Activated CD4-positive, alpha-beta T cell treated with anti-CD3 and anti-CD28 coated beads, Interleukin-2, amount 50 U/mL, for 4 hours (primary cell): Measurements from ENCODE around the gene NOL4L.
A peak's percentile ranks its signal among the peaks of the same experiment; 100 is the strongest.

Experiments used
- DNase-seq, 2 experiments: peaks; one replicate each; pipeline ENCODE4 v3.0.0-alpha.2; 2020

NOL4L gene, protein sequence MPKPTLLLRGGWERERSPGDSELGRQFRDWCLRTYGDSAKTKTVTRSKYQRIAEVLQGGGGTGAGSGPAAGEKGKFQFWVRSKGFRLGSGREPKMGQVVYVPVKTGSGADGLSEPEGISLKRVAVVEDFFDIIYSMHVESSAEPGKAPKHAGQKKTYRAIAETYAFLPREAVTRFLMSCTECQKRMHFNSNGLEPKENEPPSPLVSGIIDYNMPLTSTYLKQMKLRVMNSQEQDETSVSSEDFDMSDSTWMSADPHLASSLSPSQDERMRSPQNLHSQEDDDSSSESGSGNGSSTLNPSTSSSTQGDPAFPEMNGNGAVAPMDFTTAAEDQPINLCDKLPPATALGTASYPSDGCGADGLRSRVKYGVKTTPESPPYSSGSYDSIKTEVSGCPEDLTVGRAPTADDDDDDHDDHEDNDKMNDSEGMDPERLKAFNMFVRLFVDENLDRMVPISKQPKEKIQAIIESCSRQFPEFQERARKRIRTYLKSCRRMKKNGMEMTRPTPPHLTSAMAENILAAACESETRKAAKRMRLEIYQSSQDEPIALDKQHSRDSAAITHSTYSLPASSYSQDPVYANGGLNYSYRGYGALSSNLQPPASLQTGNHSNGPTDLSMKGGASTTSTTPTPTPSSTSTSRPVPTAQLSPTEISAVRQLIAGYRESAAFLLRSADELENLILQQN

DNA sequence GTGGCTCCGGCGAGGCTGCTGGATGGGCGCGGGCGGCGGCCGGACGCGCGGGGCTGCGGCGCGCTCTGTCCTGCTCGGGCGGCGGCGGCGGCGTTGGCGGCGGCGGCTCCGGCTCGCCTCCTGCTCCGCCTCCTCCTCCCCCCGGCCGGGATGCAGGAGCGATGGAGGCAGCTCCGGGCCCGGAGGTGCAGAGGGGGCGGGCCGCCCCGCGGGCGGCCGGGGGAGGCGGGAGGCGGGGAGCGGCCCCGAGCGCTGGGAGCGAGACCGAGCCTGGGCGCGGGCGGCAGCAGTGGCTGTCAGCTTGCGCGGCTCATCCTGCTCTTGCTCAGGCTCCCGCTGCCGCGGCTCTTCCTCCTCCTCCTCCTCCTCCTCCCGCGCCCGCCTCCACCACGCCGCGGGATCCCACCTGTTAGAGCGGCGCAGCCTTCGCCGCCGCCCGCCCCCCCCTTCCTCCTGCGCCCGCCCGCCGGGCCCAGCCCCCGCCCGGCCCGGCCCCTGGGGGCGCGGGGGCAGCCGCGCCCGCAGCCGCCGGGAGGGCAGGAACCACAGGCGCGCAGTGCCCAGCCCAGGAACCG is at the start of gene NOL4L:
NOL4L (minus strand) TSS at position 323 of the 575 bp plus-strand sequence. CDS start 443 bp downstream, outside the sequence.
- DNase-seq = peak; percentile 34 to 43

- no peak for DNase-seq
These were observed 49.1 kb upstream of the NOL4L start for GRCh38 chr20:32634041-32634805.

DNA sequence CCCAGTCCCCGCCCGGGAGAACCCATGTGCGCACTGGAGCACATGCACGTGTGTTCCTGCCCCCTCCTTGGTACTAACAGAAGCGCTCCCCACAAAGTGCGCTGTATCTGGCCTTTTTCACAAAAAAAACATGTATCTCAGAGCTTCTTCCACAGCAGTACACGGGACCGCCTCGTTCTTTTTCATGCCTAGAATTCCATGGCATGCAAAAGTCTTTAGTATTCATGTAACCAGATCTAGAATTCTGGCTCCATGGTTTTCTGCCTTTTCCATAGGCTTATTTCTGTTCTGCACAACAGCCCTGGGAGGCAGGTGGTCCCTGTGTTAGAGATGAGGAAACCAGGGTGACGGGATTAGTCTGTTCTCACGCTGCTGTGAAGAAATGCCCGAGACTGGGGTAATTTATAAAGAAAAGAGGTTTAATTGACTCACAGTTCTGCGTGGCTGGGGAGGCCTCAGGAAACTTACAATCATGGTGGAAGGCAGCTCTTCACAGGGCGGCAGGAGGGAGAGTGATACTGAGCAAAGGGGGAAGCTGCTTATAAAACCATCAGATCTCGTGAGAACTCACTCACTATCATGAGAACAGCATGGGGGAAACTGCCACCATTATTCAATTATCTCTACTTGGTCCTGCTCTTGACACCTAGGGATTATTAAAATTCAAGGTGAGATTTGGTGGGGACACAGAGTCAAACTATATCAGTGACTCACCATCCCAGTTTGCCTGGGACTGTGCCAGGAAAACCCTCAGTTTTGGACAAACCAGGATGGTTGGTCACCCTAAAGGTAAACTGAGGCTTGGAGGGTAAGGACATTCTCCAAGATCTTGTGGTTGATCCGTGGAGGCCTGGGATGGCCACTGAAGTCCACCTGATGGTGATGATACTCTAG is 47.6 kb upstream of the NOL4L start:
- DNase-seq = no peak

DNA sequence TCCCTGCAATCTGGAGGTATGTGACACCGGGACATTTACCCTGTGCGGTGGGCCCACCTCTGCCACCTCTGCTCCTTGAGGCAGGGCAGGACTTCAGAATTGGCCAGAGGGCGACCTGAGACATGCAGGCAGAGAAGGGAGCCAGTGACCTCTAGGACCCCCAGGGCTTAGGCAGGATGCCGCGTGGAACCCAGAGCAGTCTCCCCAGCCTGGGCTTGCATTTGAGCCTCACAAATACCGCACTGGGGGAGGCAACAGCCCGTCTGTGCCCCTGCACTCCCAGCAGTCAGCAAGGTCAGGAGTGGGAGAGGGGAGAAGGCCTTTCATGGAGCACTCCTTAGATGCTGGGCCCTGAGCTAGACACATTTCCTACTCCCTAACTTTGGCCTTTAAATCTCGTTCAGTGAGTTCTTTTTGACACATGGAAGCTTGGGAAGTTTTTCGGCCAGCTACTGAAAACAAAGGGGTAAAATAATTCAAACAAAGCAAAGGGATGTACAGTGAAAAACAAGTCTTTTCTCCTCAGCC is 46.9 kb upstream of the NOL4L start:
- DNase-seq = no peak

GRCh38 chr20:32629813-32630212 is 44.7 kb upstream of the NOL4L start:
- DNase-seq = no peak

- DNase-seq = no peak
These were observed 43.9 kb upstream of the NOL4L start for GRCh38 chr20:32628960-32629530.

GRCh38 chr20:32626859-32627636 is 41.9 kb upstream of the NOL4L start:
- no peak for DNase-seq

GRCh38 chr20:32626407-32626806 is 41.3 kb upstream of the NOL4L start:
- no peak for DNase-seq

DNA sequence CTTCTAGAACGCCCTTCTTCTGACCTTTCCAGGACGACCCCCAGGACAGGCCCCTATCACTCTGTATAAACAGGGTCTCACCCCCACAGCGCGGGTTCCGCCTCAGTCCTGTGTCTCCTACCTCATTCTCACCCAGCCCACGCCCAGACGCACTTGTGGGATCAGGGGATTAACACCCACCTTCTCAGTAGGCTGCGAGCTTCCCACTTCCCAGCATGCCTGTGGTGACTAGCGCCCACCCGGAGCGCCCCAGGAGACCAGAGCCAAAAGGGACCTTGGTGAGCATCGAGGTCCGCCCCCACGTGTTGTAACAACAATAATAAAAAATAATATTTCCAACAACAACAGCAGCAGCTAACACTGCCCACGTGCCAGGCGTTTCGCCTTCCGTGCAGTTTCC is 40.9 kb upstream of the NOL4L start:
- no peak for DNase-seq

DNA sequence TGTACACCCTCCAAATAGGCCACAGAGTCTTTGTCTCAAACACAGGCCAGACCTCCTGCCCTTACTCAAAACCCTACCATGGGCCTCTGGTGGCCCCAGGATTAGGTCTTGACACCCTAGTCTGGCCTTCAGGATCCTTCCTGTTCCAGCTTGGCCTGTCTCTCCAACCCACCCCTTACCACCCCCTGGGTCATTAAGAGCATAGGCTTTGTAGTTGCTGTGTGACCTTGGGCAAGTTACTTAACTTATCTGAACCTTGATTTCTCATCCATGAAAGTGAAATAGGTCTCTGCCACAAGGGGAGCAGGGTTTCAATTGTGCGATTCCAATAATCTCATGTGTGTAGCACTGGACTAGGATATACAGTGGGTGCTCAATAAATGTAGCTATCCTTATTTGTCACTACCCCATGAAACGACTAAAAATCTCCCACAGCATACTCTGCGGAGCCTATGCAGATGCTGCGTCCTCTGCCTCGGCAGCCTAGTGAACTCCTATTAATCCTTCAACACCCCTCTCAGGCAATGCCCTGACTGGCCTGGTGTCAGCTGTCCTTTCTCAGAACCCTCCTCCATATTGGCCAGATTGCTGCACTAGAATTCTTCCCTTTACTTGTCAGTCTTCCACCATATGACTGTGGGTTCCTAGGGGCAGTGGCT is 39.7 kb upstream of the NOL4L start:
- no peak for DNase-seq

- DNase-seq = no peak
These were observed 38.6 kb upstream of the NOL4L start for GRCh38 chr20:32623667-32624157.

DNA sequence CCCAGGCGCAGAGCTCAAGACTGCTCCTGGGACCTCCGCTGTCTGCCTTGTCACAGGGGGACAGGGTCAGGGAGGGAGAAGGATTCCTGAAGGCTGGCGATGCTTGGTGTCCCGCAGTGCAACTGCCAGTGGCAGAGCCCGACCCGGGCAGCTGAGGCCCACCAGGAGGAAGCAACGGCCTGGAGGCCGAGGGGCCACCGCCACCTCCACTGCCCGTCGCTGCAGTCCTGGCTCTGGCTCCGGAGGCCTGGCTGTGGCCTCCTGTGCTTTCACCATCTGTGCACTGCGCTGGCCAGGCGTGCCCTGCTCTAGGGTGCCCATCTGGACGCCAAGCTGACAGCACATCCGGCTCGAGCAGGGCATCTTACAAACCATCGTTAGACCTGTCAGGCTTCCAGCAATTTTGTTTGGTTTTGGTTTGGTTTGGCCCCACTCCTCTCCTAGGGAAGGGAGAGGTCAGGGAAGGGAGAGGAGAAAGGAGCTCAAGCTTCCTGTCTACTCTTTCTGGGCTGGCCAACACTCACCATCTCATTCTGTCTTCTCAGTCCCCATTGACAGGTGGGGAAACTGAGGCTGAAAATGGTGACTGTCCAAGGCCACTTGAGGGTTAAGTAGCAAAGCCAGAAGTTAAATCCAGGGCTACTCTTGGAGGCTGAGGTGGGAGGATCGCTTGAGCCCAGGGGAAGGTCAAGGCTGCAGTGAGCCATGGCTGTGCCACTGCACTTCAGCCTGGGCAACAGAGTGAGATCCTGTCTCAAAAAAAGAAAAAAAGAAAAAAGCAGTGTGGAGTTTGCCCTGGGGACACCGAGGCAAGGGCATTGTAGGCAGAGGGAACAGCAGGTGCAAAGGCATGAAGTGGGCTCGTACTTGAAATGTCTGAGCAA is 37.7 kb upstream of the NOL4L start:
- no peak for DNase-seq

DNA sequence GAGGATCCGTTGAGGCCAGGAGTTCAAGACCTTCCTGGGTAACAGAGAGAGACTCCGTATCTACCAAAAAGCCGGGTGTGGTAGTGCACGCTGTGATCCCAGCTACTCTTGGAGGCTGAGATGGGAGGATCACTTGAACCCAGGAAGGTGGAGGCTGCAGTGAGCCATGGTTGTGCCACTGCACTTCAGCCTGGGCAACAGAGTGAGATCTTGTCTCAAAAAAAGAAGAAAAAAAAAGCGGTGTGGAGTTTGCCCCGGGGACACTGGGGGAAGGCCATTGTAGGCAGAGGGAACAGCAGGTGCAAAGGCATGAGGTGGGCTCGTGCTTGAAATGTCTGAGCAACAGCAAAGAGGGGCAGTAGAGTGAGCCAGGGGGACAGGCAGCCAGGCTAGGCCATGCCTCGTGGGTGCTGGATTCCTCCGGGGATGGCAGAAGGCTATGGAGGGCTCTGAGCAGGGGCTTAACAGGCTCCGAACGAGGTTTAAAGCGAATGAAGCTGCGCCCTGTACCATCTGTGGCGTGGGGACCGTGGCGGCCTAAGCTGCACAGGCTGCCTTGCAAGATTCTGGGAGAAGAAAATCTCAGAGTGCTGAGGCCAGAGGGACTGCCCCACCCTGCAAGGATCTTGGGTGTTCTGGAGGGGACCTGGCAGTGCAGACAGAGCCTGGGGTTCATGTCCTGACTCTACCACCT is 36.9 kb upstream of the NOL4L start:
- DNase-seq = no peak

- DNase-seq = no peak
These were observed 36.1 kb upstream of the NOL4L start for GRCh38 chr20:32621071-32621890.

DNA sequence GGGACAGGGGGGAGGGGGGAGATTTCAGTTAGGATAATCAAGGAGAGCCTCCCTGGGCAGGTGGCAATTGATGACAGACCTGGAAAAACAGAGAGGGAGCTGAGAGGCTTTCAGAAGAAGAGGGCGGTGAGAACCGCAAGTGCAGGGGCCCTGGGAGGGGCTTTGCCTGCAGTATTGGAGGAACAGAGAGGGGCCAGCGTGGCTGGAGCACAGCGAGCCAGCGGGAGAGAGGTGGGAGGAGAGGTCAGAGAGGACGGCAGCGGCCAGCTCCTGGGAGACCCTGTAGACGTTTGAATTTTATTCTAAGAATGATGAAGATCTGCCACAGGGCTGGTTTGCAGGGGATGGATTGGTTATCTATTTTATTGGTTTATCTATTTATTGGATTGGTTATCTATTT is 34.5 kb upstream of the NOL4L start:
- no peak for DNase-seq

GRCh38 chr20:32614772-32615171 is 29.6 kb upstream of the NOL4L start:
- no peak for DNase-seq

GRCh38 chr20:32614303-32614702 is 29.2 kb upstream of the NOL4L start:
- DNase-seq = no peak
